T-helper 17 cell (primary cell): Measurements from ENCODE around the gene HDAC11. TPM values are rescaled to one million over a fixed set of nuclear protein-coding genes. Genes with fewer than 3 reads are reported as not detected.
A peak's percentile ranks its signal among the peaks of the same experiment; 100 is the strongest.

Experiments used
- ATAC-seq: fragments of 150-1000 bp; cut with Tn5 transposase; 2 replicates; pipeline ENCODE4 v1.10.0; 2021; ENCODE audit warnings: mild to moderate bottlenecking, moderate library complexity
- DNase-seq, 3 donors: peaks; one replicate each; pipeline versions ENCODE4 v3.0.0 to v3.0.0-alpha.2; 2020 to 2021
- H3K9me3 ChIP-seq: one replicate; pipeline ENCODE4 v1.7.0; 2013; ENCODE audit warnings: low read length, mild to moderate bottlenecking; ENCODE audit not compliant: control insufficient read depth, poor library complexity, severe bottlenecking
- H3K27ac Mint-ChIP-seq: one replicate; pipeline ENCODE4 v1.8.0; 2022; ENCODE audit warnings: mild to moderate bottlenecking, moderate library complexity, mixed read lengths
- H3K27me3 Mint-ChIP-seq: one replicate; pipeline ENCODE4 v1.8.0; 2022; ENCODE audit warnings: mixed read lengths
- H3K36me3 Mint-ChIP-seq: one replicate; pipeline ENCODE4 v1.8.0; 2022; ENCODE audit warnings: low read depth, mixed read lengths
- H3K4me1 Mint-ChIP-seq: one replicate; pipeline ENCODE4 v1.8.0; 2022; ENCODE audit warnings: mild to moderate bottlenecking, mixed read lengths
- H3K4me3 Mint-ChIP-seq: one replicate; pipeline ENCODE4 v1.8.0; 2022; ENCODE audit warnings: mild to moderate bottlenecking, moderate library complexity, mixed read lengths
- total RNA-seq, 4 donors: library from RNA in 2 of 4; stranded (reverse) in 2 of 4; gene quantifications; one replicate each; pipeline ENCODE4 v1.2.3 and lab custom pipeline; 2022 to 2026

HDAC11 gene
- total RNA-seq, 2 donors from 2014 or later = 2.3 to 6.1 TPM

GRCh38 chr3:13501056-13501455 lies 20.9 kb downstream of the HDAC11 start:
- Mint-ChIP-seq H3K27me3 (no peaks in the 10 kb centered on the region), H3K4me1 (peaks cover 2% of the 10 kb centered on the region), H3K36me3 (no peaks in the 10 kb centered on the region), H3K27ac (no peak overlapping the region), H3K4me3 (no peak overlapping the region)
- DNase-seq = no peak
- ATAC-seq = no peak
- H3K9me3 ChIP-seq = no peaks in the 10 kb centered on the region

- no peaks in the 10 kb centered on the region for H3K36me3 Mint-ChIP-seq
- H3K4me3 Mint-ChIP-seq = no peak overlapping the region
- no peaks in the 10 kb centered on the region for H3K9me3 ChIP-seq
- H3K27ac Mint-ChIP-seq = no peak overlapping the region
- H3K4me1 Mint-ChIP-seq = peaks cover 2% of the 10 kb centered on the region
- no peak for DNase-seq
- H3K27me3 Mint-ChIP-seq = no peaks in the 10 kb centered on the region
- ATAC-seq = no peak
Observed at GRCh38 chr3:13501521-13501920, 21.4 kb downstream of the HDAC11 start.

DNA sequence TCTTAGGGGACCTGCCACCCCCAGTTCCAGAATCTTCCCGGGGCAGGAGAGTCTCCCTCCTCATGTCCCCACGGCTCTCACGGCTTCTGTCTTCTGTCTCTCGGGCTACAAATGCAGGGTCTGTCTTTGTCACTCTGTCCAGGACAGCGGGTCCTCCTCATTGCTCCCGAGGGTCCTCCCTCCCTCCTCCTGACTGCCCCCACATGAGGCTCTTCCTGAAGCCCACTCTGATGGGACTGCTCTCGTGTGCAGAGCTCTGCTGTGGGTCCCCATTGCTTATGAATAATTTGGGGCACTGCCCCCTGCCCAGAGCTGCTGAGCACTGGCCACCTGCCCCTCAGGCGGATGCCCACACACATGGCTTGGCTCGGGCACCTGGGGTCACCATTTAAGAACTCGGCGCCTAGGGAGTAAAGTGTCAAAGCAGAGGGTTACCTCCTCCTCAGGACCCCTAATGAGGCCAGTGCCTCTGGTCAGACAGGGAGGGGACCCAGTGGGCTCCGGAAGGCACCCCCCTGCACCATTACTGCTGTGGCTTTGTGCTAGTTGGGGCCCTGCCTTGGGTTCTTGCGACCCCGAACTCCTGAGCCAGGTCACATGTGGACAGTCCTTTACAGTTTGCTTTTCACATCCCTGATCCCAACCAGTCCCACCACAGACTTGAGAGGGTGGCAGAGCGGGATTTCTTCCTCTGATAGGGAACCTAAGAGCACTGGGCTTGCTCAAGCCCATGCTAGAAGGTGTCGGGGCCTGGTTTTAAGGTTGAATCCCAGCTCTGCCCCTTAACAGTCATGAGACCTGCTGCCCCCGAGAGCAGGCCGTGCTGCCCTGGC lies 22.1 kb downstream of the HDAC11 start:
- H3K4me3 Mint-ChIP-seq = no peak overlapping the region
- H3K9me3 ChIP-seq = no peaks in the 10 kb centered on the region
- peaks cover 2% of the 10 kb centered on the region for H3K4me1 Mint-ChIP-seq
- no peaks in the 10 kb centered on the region for H3K27me3 Mint-ChIP-seq
- DNase-seq (no peak), ATAC-seq (no peak)
- no peak overlapping the region for H3K27ac Mint-ChIP-seq
- no peaks in the 10 kb centered on the region for H3K36me3 Mint-ChIP-seq

DNA sequence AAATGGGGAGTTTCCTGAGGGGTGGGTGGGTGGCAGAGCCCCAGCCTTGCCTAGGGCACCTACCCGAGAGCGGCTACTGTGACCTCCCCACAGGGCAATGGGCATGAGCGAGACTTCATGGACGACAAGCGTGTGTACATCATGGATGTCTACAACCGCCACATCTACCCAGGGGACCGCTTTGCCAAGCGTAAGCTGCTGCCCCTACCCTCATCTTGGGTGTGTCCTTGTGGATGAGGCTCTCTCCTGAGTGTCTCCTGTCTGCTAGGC lies 22.6 kb downstream of the HDAC11 start:
- Mint-ChIP-seq H3K27ac (no peak overlapping the region), H3K4me3 (no peak overlapping the region), H3K4me1 (peaks cover 2% of the 10 kb centered on the region), H3K27me3 (no peaks in the 10 kb centered on the region), H3K36me3 (no peaks in the 10 kb centered on the region)
- DNase-seq (no peak), ATAC-seq (no peak)
- H3K9me3 ChIP-seq = no peaks in the 10 kb centered on the region

GRCh38 chr3:13504161-13504831 lies 24.2 kb downstream of the HDAC11 start:
- no peaks in the 10 kb centered on the region for H3K36me3 Mint-ChIP-seq
- no peak overlapping the region for H3K27ac Mint-ChIP-seq
- no peak overlapping the region for H3K4me3 Mint-ChIP-seq
- H3K4me1 Mint-ChIP-seq = peaks cover 2% of the 10 kb centered on the region
- ATAC-seq = no peak
- H3K9me3 ChIP-seq = no peaks in the 10 kb centered on the region
- DNase-seq = no peak
- no peaks in the 10 kb centered on the region for H3K27me3 Mint-ChIP-seq

DNA sequence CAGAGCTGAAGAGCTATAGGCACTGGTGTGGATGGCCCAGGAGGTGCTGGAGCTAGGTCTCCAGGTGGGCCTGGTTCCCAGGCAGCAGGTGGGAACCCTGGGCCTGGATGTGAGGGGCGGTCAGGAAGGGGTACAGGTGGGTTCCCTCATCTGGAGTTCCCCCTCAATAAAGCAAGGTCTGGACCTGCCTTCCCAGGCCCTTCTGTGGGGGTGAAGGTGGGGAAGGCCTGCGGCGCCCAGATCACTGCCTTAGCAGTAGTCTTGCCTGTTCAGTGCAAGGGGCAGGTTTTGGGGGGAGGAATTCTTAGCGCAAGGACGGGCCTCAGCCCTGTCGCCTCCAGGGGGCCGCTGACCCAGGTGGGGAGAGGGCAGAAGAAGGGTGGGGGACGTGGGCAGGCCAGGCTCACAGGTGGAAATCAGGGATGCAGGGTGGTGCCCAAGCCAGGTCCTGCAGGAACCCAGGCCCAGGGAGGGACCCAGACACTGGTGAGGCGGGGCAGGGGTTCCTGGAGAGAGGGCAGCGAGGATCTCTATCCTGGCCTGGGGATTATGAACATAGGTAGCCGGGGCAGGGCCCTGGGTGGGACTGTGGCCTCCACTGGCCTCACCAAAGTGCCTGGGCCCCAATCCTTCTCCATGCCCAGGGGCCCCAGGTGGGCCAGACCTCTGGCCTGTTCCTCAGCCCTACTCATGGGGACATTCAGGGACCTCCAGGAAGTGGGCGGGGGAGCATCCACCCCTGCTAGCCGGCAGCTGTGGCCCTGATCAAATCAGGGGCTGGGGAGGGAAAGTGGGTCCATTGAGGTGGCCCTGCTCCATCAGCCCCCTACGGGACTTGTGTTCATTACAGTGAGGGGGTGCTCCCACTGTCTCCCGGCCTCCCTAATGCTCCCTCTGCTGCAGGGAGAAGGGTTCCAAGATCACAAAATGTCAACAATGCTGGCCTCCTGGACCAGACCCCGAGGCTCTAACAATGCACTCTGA lies 25.3 kb downstream of the HDAC11 start:
- H3K27ac Mint-ChIP-seq = no peak overlapping the region
- ATAC-seq (no peak), DNase-seq (no peak)
- H3K4me1 Mint-ChIP-seq = peaks cover 2% of the 10 kb centered on the region
- no peak overlapping the region for H3K4me3 Mint-ChIP-seq
- H3K9me3 ChIP-seq = no peaks in the 10 kb centered on the region
- no peaks in the 10 kb centered on the region for H3K27me3 Mint-ChIP-seq
- no peaks in the 10 kb centered on the region for H3K36me3 Mint-ChIP-seq

DNA sequence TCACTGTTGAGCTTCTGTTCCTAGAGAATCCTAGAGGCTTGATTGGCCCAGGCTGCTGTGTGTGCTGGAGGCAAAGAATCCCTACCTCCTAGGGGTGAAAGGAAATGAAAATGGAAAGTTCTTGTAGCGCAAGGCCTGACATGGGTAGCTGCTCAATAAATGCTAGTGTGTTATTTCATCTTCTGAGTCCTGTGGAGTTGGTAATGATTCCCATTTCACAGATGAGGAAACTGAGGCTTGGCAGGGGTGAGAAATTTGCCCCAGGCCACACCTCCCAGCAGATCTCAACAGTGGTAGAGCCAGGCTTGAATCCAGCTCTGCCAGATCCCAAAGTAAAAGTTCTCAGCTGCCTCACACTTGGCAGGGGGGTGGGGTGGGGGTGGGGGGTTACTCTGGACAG lies 26.1 kb downstream of the HDAC11 start:
- DNase-seq = no peak
- no peaks in the 10 kb centered on the region for H3K27me3 Mint-ChIP-seq
- no peak for ATAC-seq
- no peaks in the 10 kb centered on the region for H3K36me3 Mint-ChIP-seq
- H3K9me3 ChIP-seq = no peaks in the 10 kb centered on the region
- H3K4me3 Mint-ChIP-seq = no peak overlapping the region
- H3K27ac Mint-ChIP-seq = no peak overlapping the region
- H3K4me1 Mint-ChIP-seq = no peaks in the 10 kb centered on the region

- no peaks in the 10 kb centered on the region for H3K9me3 ChIP-seq
- DNase-seq (no peak), ATAC-seq (no peak)
- H3K4me3 Mint-ChIP-seq = no peak overlapping the region
- H3K27ac Mint-ChIP-seq = peak overlapping the region; percentile 9
- no peaks in the 10 kb centered on the region for H3K36me3 Mint-ChIP-seq
- H3K4me1 Mint-ChIP-seq = no peaks in the 10 kb centered on the region
- no peaks in the 10 kb centered on the region for H3K27me3 Mint-ChIP-seq
Observed at GRCh38 chr3:13506680-13507079, 26.6 kb downstream of the HDAC11 start.

DNA sequence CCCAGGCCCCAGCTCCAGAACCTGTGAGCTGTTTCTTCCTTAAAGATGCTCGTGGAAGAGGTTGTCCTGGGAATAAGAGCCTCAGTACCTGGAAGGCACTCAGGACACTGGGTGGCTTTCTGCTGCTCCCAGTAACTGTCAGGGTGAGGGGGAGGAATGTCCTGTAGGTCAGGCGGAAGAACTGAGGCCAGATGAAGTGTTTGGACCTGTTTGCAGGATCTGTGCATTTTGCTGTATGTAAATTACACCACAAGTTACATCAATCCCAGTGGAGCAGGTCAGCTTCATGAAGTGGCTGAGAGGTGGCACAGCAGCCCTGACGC lies 27.1 kb downstream of the HDAC11 start:
- peak overlapping the region; percentile 9 for H3K27ac Mint-ChIP-seq
- H3K4me3 Mint-ChIP-seq = no peak overlapping the region
- no peaks in the 10 kb centered on the region for H3K36me3 Mint-ChIP-seq
- no peaks in the 10 kb centered on the region for H3K9me3 ChIP-seq
- DNase-seq (no peak), ATAC-seq (no peak)
- H3K4me1 Mint-ChIP-seq = peaks cover 4% of the 10 kb centered on the region
- H3K27me3 Mint-ChIP-seq = no peaks in the 10 kb centered on the region

DNA sequence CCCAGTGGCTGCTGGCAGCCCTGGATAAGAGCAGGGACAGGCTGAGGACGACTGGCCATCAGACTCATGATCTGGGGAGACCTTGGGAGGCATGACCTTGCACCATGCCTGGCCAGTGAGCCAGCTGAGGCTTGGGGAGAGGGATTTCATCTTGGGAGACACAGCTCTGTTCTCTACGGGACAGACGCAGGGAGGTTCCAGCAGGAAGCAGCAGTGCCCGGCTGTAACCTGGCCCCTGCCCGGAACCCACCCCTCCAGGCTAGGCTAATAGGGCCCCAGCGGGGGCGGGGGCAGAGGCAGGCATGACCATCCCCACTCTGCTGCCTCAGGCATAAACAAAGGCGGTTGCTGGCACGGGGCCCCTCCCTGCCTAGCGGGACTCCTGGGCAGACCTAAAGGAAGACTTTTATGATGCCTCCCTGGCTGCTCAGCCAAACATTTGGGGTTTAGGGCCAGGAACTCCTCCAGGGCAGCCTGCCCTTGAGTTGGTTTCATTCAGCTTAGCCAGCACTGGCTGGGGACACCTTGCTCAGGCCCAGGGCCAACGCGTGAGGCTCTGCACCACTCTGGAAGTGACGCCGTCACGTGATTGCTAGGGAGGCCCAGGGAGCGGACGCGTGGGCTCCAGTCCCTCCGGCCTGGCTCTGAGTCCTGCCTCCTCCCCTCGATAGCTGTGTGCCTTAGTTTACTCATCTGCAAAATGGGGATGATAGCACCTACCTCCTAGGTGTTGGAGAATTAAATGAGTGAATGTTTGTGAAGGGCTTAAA lies 27.6 kb downstream of the HDAC11 start:
- Mint-ChIP-seq H3K4me1 (peaks cover 4% of the 10 kb centered on the region), H3K4me3 (no peak overlapping the region), H3K27me3 (no peaks in the 10 kb centered on the region), H3K36me3 (no peaks in the 10 kb centered on the region), H3K27ac (no peak overlapping the region)
- DNase-seq (no peak), ATAC-seq (no peak)
- no peaks in the 10 kb centered on the region for H3K9me3 ChIP-seq

DNA sequence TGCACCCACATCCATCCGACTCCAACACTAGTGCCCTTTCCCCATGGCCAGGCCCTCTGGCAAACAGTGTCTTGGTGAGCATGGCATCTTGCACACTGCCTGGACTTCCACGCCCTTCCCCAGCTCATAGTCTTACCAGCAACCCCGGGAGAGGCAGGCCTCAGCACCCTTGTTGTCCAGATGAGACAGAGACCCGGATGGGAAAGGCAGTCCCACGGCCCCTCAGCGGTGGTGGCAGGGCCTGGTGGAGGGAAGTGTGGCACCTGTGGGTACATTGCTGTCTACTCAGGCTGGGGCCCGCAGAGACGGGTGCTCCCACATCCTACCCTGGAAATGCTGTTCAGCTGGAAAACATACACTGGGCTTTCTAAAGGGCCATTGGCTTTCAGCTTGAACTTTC lies 28.4 kb downstream of the HDAC11 start:
- no peak overlapping the region for H3K4me3 Mint-ChIP-seq
- no peak for ATAC-seq
- no peak overlapping the region for H3K27ac Mint-ChIP-seq

DNA sequence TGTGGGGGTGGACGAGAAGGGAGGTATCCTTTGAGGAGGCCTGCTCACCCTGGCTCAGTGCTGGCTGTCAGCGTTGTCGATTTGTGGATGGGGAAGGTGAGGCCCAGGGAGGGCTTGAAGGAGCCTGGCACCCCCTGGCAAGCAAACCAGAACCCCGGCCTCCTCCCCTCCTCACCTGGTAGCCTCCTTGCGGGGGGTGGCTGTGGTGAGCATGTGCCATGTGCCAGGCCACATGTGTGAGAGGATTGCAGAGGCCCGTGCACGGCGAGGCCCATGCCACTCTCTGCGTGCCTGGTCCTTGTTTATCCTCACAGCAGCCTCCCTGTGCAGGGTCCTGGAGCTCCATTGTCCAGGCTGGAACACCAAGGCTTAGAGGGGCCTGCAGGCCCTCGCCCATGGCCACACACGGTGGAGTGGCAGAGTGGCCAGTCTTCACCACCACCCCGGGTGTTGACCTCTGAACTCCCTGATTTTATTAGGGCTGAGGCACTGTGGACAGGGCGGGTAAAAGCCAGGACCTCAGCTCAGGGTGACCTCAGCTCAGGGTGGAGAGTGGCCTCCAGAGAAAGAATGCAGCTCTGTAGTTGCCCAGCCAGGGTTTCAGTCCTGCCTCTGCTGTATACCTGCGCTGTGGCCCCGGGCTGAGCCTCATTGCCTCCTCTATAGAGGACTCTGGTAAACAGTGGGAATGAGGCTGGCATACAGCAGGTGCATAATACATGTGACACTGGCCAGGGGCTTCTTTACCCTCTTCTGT lies 29.1 kb downstream of the HDAC11 start:
- peaks cover 4% of the 10 kb centered on the region for H3K4me1 Mint-ChIP-seq
- DNase-seq (no peak), ATAC-seq (no peak)
- H3K36me3 Mint-ChIP-seq = no peaks in the 10 kb centered on the region
- H3K27ac Mint-ChIP-seq = no peak overlapping the region
- H3K27me3 Mint-ChIP-seq = no peaks in the 10 kb centered on the region
- no peak overlapping the region for H3K4me3 Mint-ChIP-seq
- no peaks in the 10 kb centered on the region for H3K9me3 ChIP-seq

More for the DNA sequence above, 28.4 kb downstream of the HDAC11 start:
- DNase-seq = no peak
- H3K4me1 Mint-ChIP-seq = peaks cover 4% of the 10 kb centered on the region
- H3K27me3 Mint-ChIP-seq = no peaks in the 10 kb centered on the region
- no peaks in the 10 kb centered on the region for H3K36me3 Mint-ChIP-seq
- no peaks in the 10 kb centered on the region for H3K9me3 ChIP-seq
